Endothelial cell of umbilical vein (primary cell): ENCODE data around the gene PUDP.

Experiments
- EZH2 ChIP-seq: IDR thresholded peaks from 2 replicates; pipeline ENCODE4 v1.6.1; 2012; ENCODE audit warnings: borderline replicate concordance, low read depth, mild to moderate bottlenecking, moderate library complexity, low read length, inconsistent platforms; ENCODE audit not compliant: severe bottlenecking
- FOS ChIP-seq: IDR thresholded peaks from 2 replicates; pipeline ENCODE4 v1.6.1; 2011; ENCODE audit warnings: mild to moderate bottlenecking, low read length, moderate library complexity, borderline replicate concordance; ENCODE audit not compliant: insufficient read depth
- JUN ChIP-seq: IDR thresholded peaks from 2 replicates; pipeline ENCODE4 v1.6.1; 2011; ENCODE audit warnings: borderline replicate concordance, low read depth; ENCODE audit not compliant: insufficient read length, insufficient read depth
- MAX ChIP-seq: IDR thresholded peaks from 2 replicates; pipeline ENCODE4 v1.6.1; 2011; ENCODE audit not compliant: insufficient read depth, insufficient read length
- MYC ChIP-seq: IDR thresholded peaks from one replicate; pipeline ENCODE4 v1.6.1; 2011; ENCODE audit warnings: mild to moderate bottlenecking, low read depth, low read length
- POLR2A ChIP-seq: IDR thresholded peaks from 2 replicates; pipeline ENCODE4 v1.6.1; 2012; ENCODE audit warnings: low read depth, mild to moderate bottlenecking, control low read depth, low read length
- POLR2AphosphoS5 ChIP-seq: IDR thresholded peaks from 2 replicates; pipeline ENCODE4 v1.6.1; 2012; ENCODE audit warnings: low read depth, mild to moderate bottlenecking, control low read depth, low read length, moderate library complexity; ENCODE audit not compliant: insufficient read depth
- TF ChIP-seq, protein P1 (sequence below), 2 donors: IDR thresholded peaks; 1 replicate in 1 of 2; 2 replicates in 1 of 2; pipeline ENCODE4 v1.5.1; 2011; ENCODE audit warnings: low read length in 2 of 2, mild to moderate bottlenecking in 2 of 2, moderate library complexity in 2 of 2, control low read depth in 1 of 2, inconsistent platforms in 1 of 2, low read depth in 1 of 2; ENCODE audit not compliant: insufficient read depth in 1 of 2; ENCODE audit errors: extremely low read depth in 1 of 2

DNA sequence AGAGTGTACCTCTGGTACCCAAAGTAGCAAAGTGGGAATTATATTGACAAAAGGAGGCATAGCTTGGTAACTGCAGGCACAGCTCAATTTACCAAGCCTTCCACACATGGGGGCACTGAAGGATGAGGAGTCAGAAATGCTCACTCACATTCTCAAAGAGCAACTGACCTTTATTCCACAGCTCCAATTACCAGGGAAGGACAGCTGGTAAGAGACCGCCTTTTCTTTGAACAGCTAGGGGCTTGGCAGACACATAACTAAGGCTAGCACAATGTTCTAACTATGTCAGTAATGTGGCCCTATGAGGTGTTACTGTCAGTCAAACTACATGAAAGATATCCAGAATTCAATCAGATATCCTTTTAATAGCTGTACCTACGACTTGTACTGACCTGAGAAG lies 20.9 kb downstream of the PUDP start:
- TF ChIP-seq FOS (no peak), POLR2A (no peak), EZH2 (no peak), MAX (no peak), POLR2AphosphoS5 (no peak), MYC (no peak), JUN (no peak)
- TF ChIP-seq, protein P1, sequence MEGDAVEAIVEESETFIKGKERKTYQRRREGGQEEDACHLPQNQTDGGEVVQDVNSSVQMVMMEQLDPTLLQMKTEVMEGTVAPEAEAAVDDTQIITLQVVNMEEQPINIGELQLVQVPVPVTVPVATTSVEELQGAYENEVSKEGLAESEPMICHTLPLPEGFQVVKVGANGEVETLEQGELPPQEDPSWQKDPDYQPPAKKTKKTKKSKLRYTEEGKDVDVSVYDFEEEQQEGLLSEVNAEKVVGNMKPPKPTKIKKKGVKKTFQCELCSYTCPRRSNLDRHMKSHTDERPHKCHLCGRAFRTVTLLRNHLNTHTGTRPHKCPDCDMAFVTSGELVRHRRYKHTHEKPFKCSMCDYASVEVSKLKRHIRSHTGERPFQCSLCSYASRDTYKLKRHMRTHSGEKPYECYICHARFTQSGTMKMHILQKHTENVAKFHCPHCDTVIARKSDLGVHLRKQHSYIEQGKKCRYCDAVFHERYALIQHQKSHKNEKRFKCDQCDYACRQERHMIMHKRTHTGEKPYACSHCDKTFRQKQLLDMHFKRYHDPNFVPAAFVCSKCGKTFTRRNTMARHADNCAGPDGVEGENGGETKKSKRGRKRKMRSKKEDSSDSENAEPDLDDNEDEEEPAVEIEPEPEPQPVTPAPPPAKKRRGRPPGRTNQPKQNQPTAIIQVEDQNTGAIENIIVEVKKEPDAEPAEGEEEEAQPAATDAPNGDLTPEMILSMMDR (IDR thresholded peaks at IDR 0.05; ENCODE audit: extremely low read depth in 1 of 2, insufficient read depth in 1 of 2, low read depth in 1 of 2, low read length in 2 of 2), result no peak
